HG03565 (cell line): ENCODE results near the gene HYAL3.

Source experiments
- ATAC-seq: cut with Tn5 transposase; IDR thresholded peaks from one replicate; pipeline ENCODE4 v1.9.1; 2021; ENCODE audit warnings: mild to moderate bottlenecking, moderate library complexity; ENCODE audit not compliant: unreplicated experiment

Gene HYAL3

GRCh38 chr3:50298836-50299637 is at the start of gene HYAL3, which contains the start of gene NAA80:
Gene HYAL3 (minus strand): TSS chr3:50299405. CDS start chr3:50295602, 3,803 bp downstream.
Gene NAA80 (minus strand): TSS chr3:50299405. CDS start chr3:50297463, 1,942 bp downstream.
- peak; percentile 70 for ATAC-seq

GRCh38 chr3:50347187-50347813 is 48.1 kb upstream of the HYAL3 start:
- ATAC-seq, result no peak

GRCh38 chr3:50345586-50346234 is 46.5 kb upstream of the HYAL3 start, which contains the start of gene ZMYND10:
Gene ZMYND10 (minus strand): TSS chr3:50345732. CDS start chr3:50345579, 153 bp downstream.
- ATAC-seq, result no peak

- no peak for ATAC-seq
These were observed 45.8 kb upstream of the HYAL3 start for GRCh38 chr3:50345008-50345407.

GRCh38 chr3:50342813-50343633 is 43.8 kb upstream of the HYAL3 start:
- no peak for ATAC-seq

GRCh38 chr3:50341996-50342650 is 42.9 kb upstream of the HYAL3 start:
- no peak for ATAC-seq

GRCh38 chr3:50341537-50341936 is 42.3 kb upstream of the HYAL3 start:
- ATAC-seq, result no peak

- no peak for ATAC-seq
These were observed 41.5 kb upstream of the HYAL3 start, which contains the start of gene RASSF1 for GRCh38 chr3:50340448-50341329. Gene RASSF1 (minus strand): TSS chr3:50340836. CDS start chr3:50340805, 31 bp downstream.

- no peak for ATAC-seq
These were observed 40.9 kb upstream of the HYAL3 start for GRCh38 chr3:50340147-50340447.

- ATAC-seq, result no peak
These were observed 40.4 kb upstream of the HYAL3 start for GRCh38 chr3:50339485-50340146.

GRCh38 chr3:50338965-50339364 is 39.8 kb upstream of the HYAL3 start:
- ATAC-seq, result no peak

GRCh38 chr3:50337175-50337861 is 38.1 kb upstream of the HYAL3 start:
- ATAC-seq, result peak; percentile 68

GRCh38 chr3:50336452-50337174 is 37.4 kb upstream of the HYAL3 start:
- ATAC-seq, result peak; percentile 3

- ATAC-seq, result no peak
These were observed 35.3 kb upstream of the HYAL3 start for GRCh38 chr3:50334339-50335075.

- ATAC-seq, result no peak
These were observed 34.6 kb upstream of the HYAL3 start for GRCh38 chr3:50333744-50334328.

- no peak for ATAC-seq
These were observed 32.2 kb upstream of the HYAL3 start for GRCh38 chr3:50331364-50331907.
